Osteoblast (primary cell): ENCODE data around the gene RTL1. TPM values are rescaled to one million over a fixed set of nuclear protein-coding genes. Genes with fewer than 3 reads are reported as not detected.

Experiments used
- DNase-seq: peaks from one replicate; pipeline ENCODE4 v3.0.0; 2011; ENCODE audit warnings: low spot score, mixed read lengths; ENCODE audit not compliant: insufficient read length; ENCODE audit errors: missing footprints
- H2AFZ ChIP-seq: 2 replicates; pipeline ENCODE4 v1.6.0; 2011; ENCODE audit warnings: mild to moderate bottlenecking, low read length
- H3K27ac ChIP-seq: 2 replicates; pipeline ENCODE4 v1.5.1; 2011; ENCODE audit warnings: mild to moderate bottlenecking, low read depth, low read length, moderate library complexity
- H3K27me3 ChIP-seq: 2 replicates; pipeline ENCODE4 v1.6.0; 2012; ENCODE audit warnings: mild to moderate bottlenecking, control low read depth, inconsistent platforms, low read length, moderate library complexity; ENCODE audit not compliant: insufficient read depth
- H3K36me3 ChIP-seq: 2 replicates; pipeline ENCODE4 v1.5.1; 2011; ENCODE audit warnings: mild to moderate bottlenecking, low read length, control low read depth, moderate library complexity; ENCODE audit not compliant: insufficient read depth
- H3K4me1 ChIP-seq: 2 replicates; pipeline ENCODE4 v1.5.1; 2011; ENCODE audit warnings: mild to moderate bottlenecking, low read length, control low read depth, moderate library complexity; ENCODE audit not compliant: insufficient read depth
- H3K4me2 ChIP-seq: 2 replicates; pipeline ENCODE4 v1.6.0; 2011; ENCODE audit warnings: mild to moderate bottlenecking, low read length; ENCODE audit not compliant: insufficient read depth
- H3K4me3 ChIP-seq: fragments of 200-600 bp; sonication (generic); 3 replicates; pipeline ENCODE4 v1.5.1; 2012; ENCODE audit warnings: mild to moderate bottlenecking, low read length, inconsistent platforms; ENCODE audit not compliant: insufficient read depth
- H3K79me2 ChIP-seq: 2 replicates; pipeline ENCODE4 v1.6.0; 2012; ENCODE audit warnings: mild to moderate bottlenecking, low read length, control low read depth, inconsistent platforms; ENCODE audit not compliant: insufficient read depth
- H3K9me3 ChIP-seq: 2 replicates; pipeline ENCODE4 v1.5.1; 2011; ENCODE audit warnings: low read depth, low read length, control low read depth
- H4K20me1 ChIP-seq: 2 replicates; pipeline ENCODE4 v1.6.0; 2012; ENCODE audit warnings: mild to moderate bottlenecking, low read length, control low read depth; ENCODE audit not compliant: insufficient read depth
- total RNA-seq: library from RNA; depleted of rRNA; stranded (reverse); fragments of >200 nt; gene quantifications from 2 replicates; pipeline ENCODE4 v1.2.3, GENCODE V29; 2012
- TF ChIP-seq, protein P1 (sequence below): IDR thresholded peaks from 2 replicates; pipeline ENCODE4 v1.5.1; 2011; ENCODE audit warnings: mild to moderate bottlenecking, low read depth, low read length, moderate library complexity; ENCODE audit errors: extremely low read depth

RTL1 gene
- total RNA-seq, 1 donor, result not detected

DNA sequence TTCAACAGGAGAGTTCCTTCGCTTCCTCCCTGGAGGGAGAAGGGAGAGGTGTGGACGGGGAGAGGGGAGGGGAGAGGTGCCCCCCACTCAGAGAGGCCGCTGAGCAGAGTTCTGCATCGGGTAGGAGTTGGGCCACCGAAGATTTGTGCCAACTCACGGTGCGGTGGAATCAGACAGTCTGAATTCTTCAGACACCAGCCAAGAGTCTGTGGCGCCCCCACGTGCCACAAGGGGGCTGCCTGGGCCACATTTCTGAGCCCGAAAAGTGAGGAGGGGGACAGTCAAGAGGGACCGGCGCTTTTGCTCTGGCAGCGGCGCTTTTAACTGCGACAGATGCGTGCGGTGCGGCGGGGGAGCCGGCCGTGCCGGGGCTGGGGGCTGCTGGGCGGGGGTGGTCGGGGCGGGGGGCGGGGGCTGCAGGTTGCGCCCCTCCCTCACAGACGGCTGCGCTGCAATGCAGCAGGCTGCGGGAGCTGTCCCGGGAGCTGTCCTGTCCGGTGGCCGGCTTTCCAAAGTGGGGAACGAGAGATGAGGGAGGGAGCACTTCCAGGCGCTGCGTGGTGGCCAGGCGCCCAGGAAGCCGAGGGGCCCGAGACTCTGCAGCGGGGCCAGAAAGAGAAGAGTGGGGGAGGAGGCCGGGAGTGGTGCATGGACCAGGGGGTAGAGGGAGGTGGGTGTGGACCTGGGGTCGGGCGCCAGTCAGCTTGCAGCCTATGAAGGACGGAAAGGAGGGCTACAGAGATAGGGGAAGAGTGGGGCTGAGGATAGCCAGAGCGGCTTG lies 975 bp upstream of the RTL1 start:
- H3K79me2 ChIP-seq, result peaks cover 30% of the 10 kb centered on the region
- no peaks in the 10 kb centered on the region for H3K4me1 ChIP-seq
- DNase-seq, result peak; percentile 71
- no peak overlapping the region for H2AFZ ChIP-seq
- peaks cover 53% of the 10 kb centered on the region for H3K36me3 ChIP-seq
- H3K9me3 ChIP-seq, result no peaks in the 10 kb centered on the region
- H3K27ac ChIP-seq, result no peak overlapping the region
- H3K4me3 ChIP-seq, result no peak overlapping the region
- H3K27me3 ChIP-seq, result peaks cover 14% of the 10 kb centered on the region
- TF ChIP-seq, protein P1, sequence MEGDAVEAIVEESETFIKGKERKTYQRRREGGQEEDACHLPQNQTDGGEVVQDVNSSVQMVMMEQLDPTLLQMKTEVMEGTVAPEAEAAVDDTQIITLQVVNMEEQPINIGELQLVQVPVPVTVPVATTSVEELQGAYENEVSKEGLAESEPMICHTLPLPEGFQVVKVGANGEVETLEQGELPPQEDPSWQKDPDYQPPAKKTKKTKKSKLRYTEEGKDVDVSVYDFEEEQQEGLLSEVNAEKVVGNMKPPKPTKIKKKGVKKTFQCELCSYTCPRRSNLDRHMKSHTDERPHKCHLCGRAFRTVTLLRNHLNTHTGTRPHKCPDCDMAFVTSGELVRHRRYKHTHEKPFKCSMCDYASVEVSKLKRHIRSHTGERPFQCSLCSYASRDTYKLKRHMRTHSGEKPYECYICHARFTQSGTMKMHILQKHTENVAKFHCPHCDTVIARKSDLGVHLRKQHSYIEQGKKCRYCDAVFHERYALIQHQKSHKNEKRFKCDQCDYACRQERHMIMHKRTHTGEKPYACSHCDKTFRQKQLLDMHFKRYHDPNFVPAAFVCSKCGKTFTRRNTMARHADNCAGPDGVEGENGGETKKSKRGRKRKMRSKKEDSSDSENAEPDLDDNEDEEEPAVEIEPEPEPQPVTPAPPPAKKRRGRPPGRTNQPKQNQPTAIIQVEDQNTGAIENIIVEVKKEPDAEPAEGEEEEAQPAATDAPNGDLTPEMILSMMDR, result peak; percentile 9
- H4K20me1 ChIP-seq, result peaks cover 10% of the 10 kb centered on the region
- no peak overlapping the region for H3K4me2 ChIP-seq

DNA sequence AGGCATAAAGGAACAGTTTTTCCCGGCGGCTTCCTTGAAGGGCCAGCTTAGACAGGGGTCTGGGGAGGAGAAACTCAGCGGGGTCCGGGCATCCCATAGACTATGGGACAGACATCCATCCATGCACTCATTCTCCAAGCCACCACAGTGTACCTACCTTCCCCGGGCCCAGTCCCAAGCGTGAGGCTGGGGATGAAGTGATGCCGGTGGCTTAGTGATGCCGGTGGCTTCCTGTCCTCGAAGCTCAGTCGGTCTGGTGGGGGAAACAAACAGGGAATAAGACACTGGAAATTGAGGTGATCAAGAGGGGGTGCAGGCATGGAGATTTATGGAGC lies 421 bp downstream of the RTL1 start:
- Histone ChIP-seq H3K27ac (no peak overlapping the region), H2AFZ (no peak overlapping the region), H3K36me3 (peaks cover 52% of the 10 kb centered on the region), H3K4me3 (no peak overlapping the region), H3K27me3 (peaks cover 21% of the 10 kb centered on the region), H3K4me2 (no peak overlapping the region), H3K79me2 (peaks cover 23% of the 10 kb centered on the region), H3K9me3 (no peaks in the 10 kb centered on the region), H4K20me1 (peaks cover 4% of the 10 kb centered on the region), H3K4me1 (no peaks in the 10 kb centered on the region)
- peak; percentile 77 for DNase-seq
- TF ChIP-seq, protein P1, result no peak

DNA sequence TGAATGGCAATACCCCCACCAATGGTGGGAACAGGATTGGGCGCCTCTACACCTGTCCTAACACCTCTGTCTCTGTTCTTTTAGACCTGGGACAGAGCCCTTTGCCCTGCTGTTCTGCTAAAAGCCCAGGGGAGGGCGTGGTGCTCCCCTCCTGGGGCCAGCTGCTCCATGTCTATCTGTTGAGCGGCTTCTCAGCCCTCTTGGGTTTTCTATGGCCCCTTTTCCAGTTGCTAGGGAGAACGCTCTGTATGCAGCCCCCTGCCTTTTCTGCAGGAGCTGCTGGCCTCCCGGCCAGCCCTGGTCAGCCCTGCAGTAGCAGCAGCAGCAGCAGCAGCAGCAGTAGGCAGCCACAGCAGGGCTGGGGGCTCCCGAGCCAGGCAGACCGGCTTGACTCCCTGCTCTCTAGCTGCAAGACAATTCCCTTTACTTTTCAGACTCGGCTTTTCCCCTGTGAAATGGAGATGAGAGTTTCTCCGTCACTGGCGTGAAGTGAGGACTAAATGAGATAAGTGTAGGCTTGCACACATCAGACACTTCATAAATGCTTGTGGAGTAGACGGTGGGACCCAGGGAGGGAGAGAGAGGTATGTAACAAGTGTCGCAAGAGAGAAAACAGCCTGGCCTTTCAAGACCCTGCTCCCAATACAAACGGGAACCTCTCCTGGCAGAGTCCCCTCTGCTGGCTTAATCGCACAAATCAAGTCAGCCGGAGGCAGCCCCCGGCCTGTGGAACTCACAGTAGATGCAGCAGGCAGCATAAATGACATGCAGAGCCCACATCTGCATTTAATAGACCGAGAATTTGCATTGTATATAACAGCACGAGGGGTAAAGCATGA lies 1.0 kb downstream of the RTL1 start:
- TF ChIP-seq, protein P1, result no peak
- H3K4me3 ChIP-seq, result no peak overlapping the region
- H3K27me3 ChIP-seq, result peaks cover 21% of the 10 kb centered on the region
- H3K9me3 ChIP-seq, result no peaks in the 10 kb centered on the region
- peak; percentile 47 for DNase-seq
- peaks cover 20% of the 10 kb centered on the region for H3K79me2 ChIP-seq
- H3K4me1 ChIP-seq, result no peaks in the 10 kb centered on the region
- H3K36me3 ChIP-seq, result peaks cover 51% of the 10 kb centered on the region
- H3K4me2 ChIP-seq, result no peak overlapping the region
- H2AFZ ChIP-seq, result no peak overlapping the region
- H3K27ac ChIP-seq, result no peak overlapping the region
- H4K20me1 ChIP-seq, result peaks cover 4% of the 10 kb centered on the region
